Right atrium auricular region (tissue), 2 donors: Measurements from ENCODE around the gene DDX51. TPM values are rescaled to one million over a fixed set of nuclear protein-coding genes. Genes with fewer than 3 reads are reported as not detected.

Experiments used
- DNase-seq: peaks from one replicate; pipeline ENCODE4 v3.0.0-alpha.2; 2019; ENCODE audit warnings: low spot score
- H3K27ac ChIP-seq, 2 donors: fragments of 200-600 bp; sonication (generic); 1 replicate in 1 of 2; 2 replicates in 1 of 2; pipeline ENCODE4 v1.5.1; 2016 to 2019
- H3K27me3 ChIP-seq, 2 donors: fragments of 200-600 bp; sonication (generic); one replicate each; pipeline versions ENCODE4 v1.5.1 to v1.6.0; 2017 to 2019
- H3K36me3 ChIP-seq: fragments of 200-600 bp; sonication (generic); one replicate; pipeline ENCODE4 v1.5.1; 2016
- H3K4me1 ChIP-seq, 2 donors: fragments of 200-600 bp; sonication (generic); one replicate each; pipeline versions ENCODE4 v1.5.1 to v1.6.0; 2017 to 2019
- H3K4me3 ChIP-seq, 2 donors: fragments of 200-600 bp; sonication (generic); 1 replicate in 1 of 2; 2 replicates in 1 of 2; pipeline ENCODE4 v1.5.1; 2017 to 2019; ENCODE audit warnings: mild to moderate bottlenecking in 1 of 2, moderate library complexity in 1 of 2
- H3K9me3 ChIP-seq, 2 donors: fragments of 200-600 bp; sonication (generic); one replicate each; pipeline ENCODE4 v1.5.1; 2019
- total RNA-seq, 2 donors: library from RNA; depleted of rRNA; stranded (reverse); fragments of >200 nt; gene quantifications; one replicate each; pipeline ENCODE4 v1.1.0, GENCODE V29; 2016
- TF ChIP-seq, protein P1 (sequence below), 2 donors: fragments of 200-600 bp; sonication (generic); IDR thresholded peaks; one replicate each; pipeline ENCODE4 v1.5.1; 2019; ENCODE audit warnings: antibody characterized with exemption in 2 of 2

DDX51 gene
- total RNA-seq, 2 donors from 2014 or later: 6.6 to 8.0 TPM

DNA sequence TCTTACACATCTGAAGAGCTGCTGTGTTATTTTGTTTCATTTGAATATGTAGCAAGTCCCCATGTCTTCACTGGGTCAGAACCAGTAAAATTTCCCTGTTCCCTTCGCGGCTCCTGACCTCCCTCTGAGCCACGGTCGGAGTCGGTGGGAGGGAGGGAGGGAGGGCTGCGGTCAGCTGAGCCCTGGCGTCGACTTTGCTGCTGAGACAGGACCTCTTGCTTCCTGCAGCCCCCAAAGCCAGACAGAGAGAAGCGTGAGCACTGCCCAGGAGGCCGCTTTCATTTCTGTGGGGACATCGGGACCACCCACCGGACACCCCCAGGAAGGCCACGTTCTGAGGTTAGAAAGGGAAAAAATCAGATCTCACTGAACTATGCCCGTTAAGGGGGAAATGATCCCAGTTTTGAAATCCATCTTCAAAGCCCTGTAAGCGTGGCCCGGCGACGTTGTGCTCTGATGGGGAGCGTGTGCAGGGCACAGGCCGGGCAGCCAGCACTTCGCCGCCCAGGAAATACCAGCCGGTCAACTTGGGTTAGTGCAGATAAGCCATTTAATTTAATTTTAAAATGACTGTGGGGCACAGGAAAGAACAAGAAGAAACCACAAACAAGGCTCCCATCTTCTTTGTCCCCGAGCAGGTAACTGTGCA, 42.2 kb upstream of the DDX51 start:
- Histone ChIP-seq H3K4me1 (peaks cover 0 to 17% of the 10 kb centered on the region in 2 donors), H3K36me3 (no peaks in the 10 kb centered on the region), H3K4me3 (no peak overlapping the region), H3K27ac (no peak overlapping the region), H3K9me3 (no peaks in the 10 kb centered on the region), H3K27me3 (no peaks in the 10 kb centered on the region)
- no peak for DNase-seq
- TF ChIP-seq, protein P1, sequence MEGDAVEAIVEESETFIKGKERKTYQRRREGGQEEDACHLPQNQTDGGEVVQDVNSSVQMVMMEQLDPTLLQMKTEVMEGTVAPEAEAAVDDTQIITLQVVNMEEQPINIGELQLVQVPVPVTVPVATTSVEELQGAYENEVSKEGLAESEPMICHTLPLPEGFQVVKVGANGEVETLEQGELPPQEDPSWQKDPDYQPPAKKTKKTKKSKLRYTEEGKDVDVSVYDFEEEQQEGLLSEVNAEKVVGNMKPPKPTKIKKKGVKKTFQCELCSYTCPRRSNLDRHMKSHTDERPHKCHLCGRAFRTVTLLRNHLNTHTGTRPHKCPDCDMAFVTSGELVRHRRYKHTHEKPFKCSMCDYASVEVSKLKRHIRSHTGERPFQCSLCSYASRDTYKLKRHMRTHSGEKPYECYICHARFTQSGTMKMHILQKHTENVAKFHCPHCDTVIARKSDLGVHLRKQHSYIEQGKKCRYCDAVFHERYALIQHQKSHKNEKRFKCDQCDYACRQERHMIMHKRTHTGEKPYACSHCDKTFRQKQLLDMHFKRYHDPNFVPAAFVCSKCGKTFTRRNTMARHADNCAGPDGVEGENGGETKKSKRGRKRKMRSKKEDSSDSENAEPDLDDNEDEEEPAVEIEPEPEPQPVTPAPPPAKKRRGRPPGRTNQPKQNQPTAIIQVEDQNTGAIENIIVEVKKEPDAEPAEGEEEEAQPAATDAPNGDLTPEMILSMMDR (IDR thresholded peaks at IDR 0.05): no peak

DNA sequence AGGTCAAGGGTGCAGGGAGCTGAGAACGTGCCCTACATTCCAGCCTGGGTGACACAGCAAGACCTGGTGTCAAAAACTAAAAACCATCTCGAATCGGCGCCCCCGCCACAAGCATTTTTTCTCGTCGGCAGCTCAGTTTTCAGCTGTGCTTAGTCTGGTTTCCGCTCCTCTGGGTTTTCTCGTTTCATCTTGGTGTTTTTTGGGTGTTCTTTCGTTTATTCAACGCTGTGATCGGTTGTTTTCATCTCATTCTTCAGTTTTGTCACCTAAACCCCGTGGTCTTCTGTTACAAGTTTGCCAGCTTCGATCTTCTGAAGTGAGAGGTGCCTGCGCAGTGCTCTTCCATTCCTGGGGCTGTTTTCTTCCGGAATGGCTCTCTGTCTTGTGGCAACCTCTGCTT, 41.6 kb upstream of the DDX51 start:
- Histone ChIP-seq H3K9me3 (no peaks in the 10 kb centered on the region), H3K36me3 (no peaks in the 10 kb centered on the region), H3K27ac (no peak overlapping the region), H3K4me3 (no peak overlapping the region), H3K4me1 (peaks cover 0 to 15% of the 10 kb centered on the region in 2 donors), H3K27me3 (no peaks in the 10 kb centered on the region)
- DNase-seq: no peak
- TF ChIP-seq, protein P1 (IDR thresholded peaks at IDR 0.05): no peak

DNA sequence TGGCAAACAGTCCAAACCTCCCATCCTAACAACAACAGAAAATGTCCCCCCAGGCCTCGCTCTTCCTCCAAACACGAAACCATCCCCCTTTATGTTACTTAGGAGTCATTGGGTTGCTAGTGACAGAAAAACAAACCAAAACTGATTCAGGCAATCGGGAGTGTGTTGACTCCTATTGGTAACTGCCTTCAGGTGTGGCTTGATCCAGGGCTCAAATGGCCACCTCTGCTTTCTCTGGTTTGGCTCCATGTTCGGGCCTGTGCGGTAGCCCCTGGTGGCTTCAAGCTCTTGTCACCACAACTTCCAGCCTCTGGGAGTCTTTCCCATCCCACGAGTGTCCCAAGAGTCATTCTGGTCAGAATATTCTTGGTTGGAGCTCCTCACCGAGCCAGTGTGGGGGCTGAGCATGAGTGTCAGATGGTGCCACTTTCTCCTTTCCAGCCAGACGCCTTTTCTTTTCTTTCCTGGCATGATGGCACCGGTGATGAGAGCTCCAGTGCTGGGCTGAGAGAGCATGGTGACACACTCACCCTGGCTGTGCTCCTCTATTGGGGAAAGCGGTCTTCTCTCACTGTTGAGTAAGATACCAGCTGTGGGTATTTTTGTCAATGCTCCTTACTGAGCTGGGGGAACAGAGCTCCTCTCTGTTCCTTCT, 38.7 kb upstream of the DDX51 start:
- no peaks in the 10 kb centered on the region for H3K4me1 ChIP-seq
- TF ChIP-seq, protein P1 (IDR thresholded peaks at IDR 0.05): no peak
- no peaks in the 10 kb centered on the region for H3K9me3 ChIP-seq
- H3K36me3 ChIP-seq: no peaks in the 10 kb centered on the region
- no peaks in the 10 kb centered on the region for H3K27me3 ChIP-seq
- H3K4me3 ChIP-seq: no peak overlapping the region
- no peak overlapping the region for H3K27ac ChIP-seq
- no peak for DNase-seq

DNA sequence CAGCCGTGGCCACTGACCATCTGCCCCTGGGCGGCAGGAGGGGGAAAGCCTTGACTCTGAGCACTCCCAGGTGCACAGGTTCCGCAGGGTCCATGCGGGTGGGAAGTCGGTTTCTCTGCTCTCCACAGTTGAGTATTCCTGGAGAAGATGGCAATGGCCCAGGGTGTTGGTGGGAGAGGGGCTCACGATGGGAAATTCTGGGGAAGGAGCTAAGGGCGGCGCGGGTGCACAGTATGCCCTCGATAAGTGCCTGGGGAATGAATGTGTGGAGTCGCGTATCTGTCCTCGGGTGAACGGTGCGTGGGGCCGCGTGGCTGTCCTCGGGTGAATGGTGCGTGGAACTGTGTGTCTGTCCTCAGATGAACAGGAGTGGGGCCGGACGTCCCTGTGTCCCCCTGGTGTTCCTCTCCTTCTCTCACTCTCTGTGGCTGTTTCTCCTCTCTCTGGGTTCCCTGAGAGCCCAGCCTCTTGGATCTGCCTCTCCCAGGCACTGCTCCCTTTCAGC, 38.1 kb upstream of the DDX51 start:
- H3K36me3 ChIP-seq: no peaks in the 10 kb centered on the region
- H3K27me3 ChIP-seq: no peaks in the 10 kb centered on the region
- DNase-seq: no peak
- H3K4me1 ChIP-seq: no peaks in the 10 kb centered on the region
- no peak overlapping the region for H3K27ac ChIP-seq
- TF ChIP-seq, protein P1 (IDR thresholded peaks at IDR 0.05): no peak
- H3K4me3 ChIP-seq: no peak overlapping the region
- H3K9me3 ChIP-seq: no peaks in the 10 kb centered on the region

DNA sequence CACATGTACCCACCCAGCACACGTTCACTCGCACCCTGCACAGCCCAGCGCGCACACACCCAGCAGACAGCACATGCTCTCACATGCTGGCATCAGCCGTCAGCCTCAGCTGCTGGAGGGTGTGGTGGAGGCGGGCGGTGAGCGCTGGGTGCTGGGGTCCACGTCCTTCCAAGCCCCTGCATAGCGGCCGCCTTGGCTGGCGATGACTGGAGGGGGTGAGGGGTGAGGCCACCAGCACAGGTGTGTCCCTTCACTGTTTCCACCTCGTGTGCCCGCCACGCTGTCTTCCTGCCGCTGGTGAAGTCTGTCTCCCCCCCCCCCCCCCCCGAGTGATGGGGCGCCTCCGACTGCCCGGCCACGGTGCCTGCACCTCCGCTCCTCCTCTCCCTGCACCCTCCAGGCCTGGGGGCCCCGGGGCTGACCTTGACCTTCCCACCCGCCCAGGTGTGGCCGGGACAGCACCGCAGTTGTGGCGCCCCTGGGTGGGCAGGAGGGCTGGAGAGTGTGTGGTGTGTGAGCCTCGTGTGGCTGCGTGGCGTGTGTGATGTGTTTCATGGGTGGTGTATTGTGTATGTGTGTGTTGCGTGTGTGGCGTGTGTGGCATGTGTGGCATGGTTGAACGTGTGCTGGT, 37.6 kb upstream of the DDX51 start:
- no peaks in the 10 kb centered on the region for H3K27me3 ChIP-seq
- H3K9me3 ChIP-seq: no peaks in the 10 kb centered on the region
- TF ChIP-seq, protein P1 (IDR thresholded peaks at IDR 0.05): no peak
- H3K4me3 ChIP-seq: no peak overlapping the region
- DNase-seq: no peak
- no peak overlapping the region for H3K27ac ChIP-seq
- no peaks in the 10 kb centered on the region for H3K36me3 ChIP-seq
- no peaks in the 10 kb centered on the region for H3K4me1 ChIP-seq
